ENCODE results near the gene NCAM1.

Gene NCAM1

GRCh38 chr11:113197446-113197845 is 236.2 kb downstream of the NCAM1 start:
- Mint-ChIP-seq H3K9me3 (no peaks in the 10 kb centered on the region), H3K27me3 (peaks cover 16% of the 10 kb centered on the region), H3K4me1 (no peaks in the 10 kb centered on the region), H3K4me3 (no peak overlapping the region), H3K27ac (no peak overlapping the region), H3K36me3 (no peaks in the 10 kb centered on the region)

GRCh38 chr11:113198972-113199661 is 237.9 kb downstream of the NCAM1 start:
- H3K4me3 Mint-ChIP-seq = no peak overlapping the region
- no peaks in the 10 kb centered on the region for H3K36me3 Mint-ChIP-seq
- H3K27ac Mint-ChIP-seq = no peak overlapping the region
- no peaks in the 10 kb centered on the region for H3K9me3 Mint-ChIP-seq
- no peaks in the 10 kb centered on the region for H3K4me1 Mint-ChIP-seq
- H3K27me3 Mint-ChIP-seq = peaks cover 15% of the 10 kb centered on the region

- H3K27me3 Mint-ChIP-seq = peaks cover 14% of the 10 kb centered on the region
- no peak overlapping the region for H3K27ac Mint-ChIP-seq
- H3K36me3 Mint-ChIP-seq = no peaks in the 10 kb centered on the region
- H3K9me3 Mint-ChIP-seq = no peaks in the 10 kb centered on the region
- H3K4me3 Mint-ChIP-seq = no peak overlapping the region
- H3K4me1 Mint-ChIP-seq = no peaks in the 10 kb centered on the region
Observed at GRCh38 chr11:113199866-113200265, 238.6 kb downstream of the NCAM1 start.

- Mint-ChIP-seq H3K27me3 (peaks cover 12% of the 10 kb centered on the region), H3K4me3 (no peak overlapping the region), H3K36me3 (no peaks in the 10 kb centered on the region), H3K4me1 (no peaks in the 10 kb centered on the region), H3K27ac (no peak overlapping the region), H3K9me3 (no peaks in the 10 kb centered on the region)
Observed at GRCh38 chr11:113201054-113201818, 240.0 kb downstream of the NCAM1 start.

GRCh38 chr11:113202431-113202830 is 241.2 kb downstream of the NCAM1 start:
- Mint-ChIP-seq H3K36me3 (no peaks in the 10 kb centered on the region), H3K4me3 (no peak overlapping the region), H3K27me3 (peaks cover 11% of the 10 kb centered on the region), H3K27ac (no peak overlapping the region), H3K4me1 (no peaks in the 10 kb centered on the region), H3K9me3 (no peaks in the 10 kb centered on the region)

- Mint-ChIP-seq H3K27me3 (peaks cover 4% of the 10 kb centered on the region), H3K27ac (no peak overlapping the region), H3K36me3 (no peaks in the 10 kb centered on the region), H3K4me1 (no peaks in the 10 kb centered on the region), H3K4me3 (no peak overlapping the region), H3K9me3 (no peaks in the 10 kb centered on the region)
Observed at GRCh38 chr11:113203141-113203753, 242.0 kb downstream of the NCAM1 start.

- Mint-ChIP-seq H3K4me1 (no peaks in the 10 kb centered on the region), H3K9me3 (no peaks in the 10 kb centered on the region), H3K4me3 (no peak overlapping the region), H3K27me3 (peaks cover 2% of the 10 kb centered on the region), H3K27ac (no peak overlapping the region), H3K36me3 (no peaks in the 10 kb centered on the region)
Observed at GRCh38 chr11:113204280-113204679, 243.1 kb downstream of the NCAM1 start.

- Mint-ChIP-seq H3K27me3 (peaks cover 5% of the 10 kb centered on the region), H3K4me1 (no peaks in the 10 kb centered on the region), H3K36me3 (no peaks in the 10 kb centered on the region), H3K4me3 (no peak overlapping the region), H3K27ac (no peak overlapping the region), H3K9me3 (no peaks in the 10 kb centered on the region)
Observed at GRCh38 chr11:113213549-113213948, 252.3 kb downstream of the NCAM1 start.

- H3K36me3 Mint-ChIP-seq = peaks cover 1% of the 10 kb centered on the region
- H3K4me3 Mint-ChIP-seq = no peak overlapping the region
- H3K4me1 Mint-ChIP-seq = no peaks in the 10 kb centered on the region
- peaks cover 6% of the 10 kb centered on the region for H3K27me3 Mint-ChIP-seq
- H3K27ac Mint-ChIP-seq = no peak overlapping the region
- no peaks in the 10 kb centered on the region for H3K9me3 Mint-ChIP-seq
Observed at GRCh38 chr11:113222241-113222640, 261.0 kb downstream of the NCAM1 start.

- H3K9me3 Mint-ChIP-seq = no peaks in the 10 kb centered on the region
- no peak overlapping the region for H3K27ac Mint-ChIP-seq
- no peaks in the 10 kb centered on the region for H3K4me1 Mint-ChIP-seq
- peaks cover 7% of the 10 kb centered on the region for H3K27me3 Mint-ChIP-seq
- H3K36me3 Mint-ChIP-seq = no peaks in the 10 kb centered on the region
- no peak overlapping the region for H3K4me3 Mint-ChIP-seq
Observed at GRCh38 chr11:113234888-113235287, 273.7 kb downstream of the NCAM1 start.

GRCh38 chr11:113237261-113237660 is 276.0 kb downstream of the NCAM1 start:
- Mint-ChIP-seq H3K4me3 (no peak overlapping the region), H3K27ac (no peak overlapping the region), H3K36me3 (no peaks in the 10 kb centered on the region), H3K4me1 (no peaks in the 10 kb centered on the region), H3K27me3 (peaks cover 7% of the 10 kb centered on the region), H3K9me3 (no peaks in the 10 kb centered on the region)

- no peaks in the 10 kb centered on the region for H3K36me3 Mint-ChIP-seq
- H3K27me3 Mint-ChIP-seq = peaks cover 7% of the 10 kb centered on the region
- H3K4me1 Mint-ChIP-seq = peaks cover 13% of the 10 kb centered on the region
- no peaks in the 10 kb centered on the region for H3K9me3 Mint-ChIP-seq
- no peak overlapping the region for H3K27ac Mint-ChIP-seq
- no peak overlapping the region for H3K4me3 Mint-ChIP-seq
Observed at GRCh38 chr11:113238721-113239120, 277.5 kb downstream of the NCAM1 start.

GRCh38 chr11:113240389-113240788 is 279.2 kb downstream of the NCAM1 start:
- Mint-ChIP-seq H3K4me1 (peaks cover 13% of the 10 kb centered on the region), H3K9me3 (no peaks in the 10 kb centered on the region), H3K27ac (no peak overlapping the region), H3K27me3 (peaks cover 5% of the 10 kb centered on the region), H3K4me3 (no peak overlapping the region), H3K36me3 (no peaks in the 10 kb centered on the region)

- Mint-ChIP-seq H3K9me3 (no peaks in the 10 kb centered on the region), H3K4me1 (peaks cover 13% of the 10 kb centered on the region), H3K36me3 (no peaks in the 10 kb centered on the region), H3K27me3 (peaks cover 7% of the 10 kb centered on the region), H3K4me3 (no peak overlapping the region), H3K27ac (no peak overlapping the region)
Observed at GRCh38 chr11:113240790-113241635, 279.8 kb downstream of the NCAM1 start.

GRCh38 chr11:113241636-113242054 is 280.4 kb downstream of the NCAM1 start:
- no peaks in the 10 kb centered on the region for H3K9me3 Mint-ChIP-seq
- no peaks in the 10 kb centered on the region for H3K36me3 Mint-ChIP-seq
- H3K27me3 Mint-ChIP-seq = peaks cover 3% of the 10 kb centered on the region
- H3K4me3 Mint-ChIP-seq = no peak overlapping the region
- peaks cover 13% of the 10 kb centered on the region for H3K4me1 Mint-ChIP-seq
- no peak overlapping the region for H3K27ac Mint-ChIP-seq

All from activated naive CD4-positive, alpha-beta T cell treated with anti-CD3 and anti-CD28 coated beads, Interleukin-2, amount 50 U/mL, for 24 hours (primary cell).